KMS-11 (cell line): ENCODE data around the gene LDLRAD3.

Source experiments
- H2AFZ ChIP-seq: fragments of 200-600 bp; sonication (generic); 2 replicates; pipeline ENCODE4 v1.6.1; 2016; ENCODE audit warnings: antibody characterized with exemption, mixed run types, low read depth
- H3K27ac ChIP-seq: fragments of 200-600 bp; sonication (generic); 2 replicates; pipeline ENCODE4 v1.6.1; 2016; ENCODE audit warnings: mild to moderate bottlenecking, mixed run types
- H3K27me3 ChIP-seq: fragments of 200-600 bp; sonication (generic); 2 replicates; pipeline ENCODE4 v1.6.1; 2017; ENCODE audit warnings: mild to moderate bottlenecking, low read depth, mixed run types, moderate library complexity; ENCODE audit not compliant: insufficient read depth
- H3K36me3 ChIP-seq: fragments of 200-600 bp; sonication (generic); 2 replicates; pipeline ENCODE4 v1.6.1; 2017; ENCODE audit warnings: mild to moderate bottlenecking, mixed run types; ENCODE audit not compliant: insufficient read depth
- H3K4me1 ChIP-seq: fragments of 200-600 bp; sonication (generic); 2 replicates; pipeline ENCODE4 v1.6.1; 2016; ENCODE audit warnings: mild to moderate bottlenecking, low read depth, mixed run types; ENCODE audit not compliant: poor library complexity, severe bottlenecking
- H3K4me2 ChIP-seq: fragments of 200-600 bp; sonication (generic); 2 replicates; pipeline ENCODE4 v1.7.0; 2016; ENCODE audit warnings: mild to moderate bottlenecking, mixed run types
- H3K4me3 ChIP-seq: fragments of 200-600 bp; sonication (generic); IDR thresholded peaks from 2 replicates; pipeline ENCODE4 v1.6.1; 2017; ENCODE audit warnings: low read depth, low read length, mixed read lengths; ENCODE audit not compliant: insufficient read depth
- H3K79me2 ChIP-seq: fragments of 200-600 bp; sonication (generic); 2 replicates; pipeline ENCODE4 v1.6.1; 2016; ENCODE audit warnings: low read depth, mixed run types; ENCODE audit not compliant: insufficient read depth
- H3K9ac ChIP-seq: fragments of 200-600 bp; sonication (generic); 2 replicates; pipeline ENCODE4 v1.6.1; 2016; ENCODE audit warnings: mild to moderate bottlenecking, mixed run types
- H4K20me1 ChIP-seq: fragments of 200-600 bp; sonication (generic); 2 replicates; pipeline ENCODE4 v1.6.1; 2016; ENCODE audit warnings: mild to moderate bottlenecking, mixed run types; ENCODE audit not compliant: insufficient read depth
- TF ChIP-seq, protein P1 (sequence below): fragments of 200-600 bp; sonication (generic); conservative IDR thresholded peaks from 2 replicates; pipeline ENCODE4 v1.6.1; 2017; ENCODE audit warnings: low read depth, mild to moderate bottlenecking, antibody characterized with exemption, low read length, moderate library complexity, mixed read lengths

LDLRAD3 gene

GRCh38 chr11:36070213-36070953 lies 126.5 kb downstream of the LDLRAD3 start:
- Histone ChIP-seq H2AFZ (no peak overlapping the region), H3K4me3 (no peak overlapping the region), H3K27me3 (no peaks in the 10 kb centered on the region), H4K20me1 (no peaks in the 10 kb centered on the region), H3K9ac (no peak overlapping the region), H3K27ac (no peak overlapping the region), H3K36me3 (no peaks in the 10 kb centered on the region), H3K79me2 (no peaks in the 10 kb centered on the region), H3K4me2 (no peak overlapping the region), H3K4me1 (no peaks in the 10 kb centered on the region)
- TF ChIP-seq, protein P1, sequence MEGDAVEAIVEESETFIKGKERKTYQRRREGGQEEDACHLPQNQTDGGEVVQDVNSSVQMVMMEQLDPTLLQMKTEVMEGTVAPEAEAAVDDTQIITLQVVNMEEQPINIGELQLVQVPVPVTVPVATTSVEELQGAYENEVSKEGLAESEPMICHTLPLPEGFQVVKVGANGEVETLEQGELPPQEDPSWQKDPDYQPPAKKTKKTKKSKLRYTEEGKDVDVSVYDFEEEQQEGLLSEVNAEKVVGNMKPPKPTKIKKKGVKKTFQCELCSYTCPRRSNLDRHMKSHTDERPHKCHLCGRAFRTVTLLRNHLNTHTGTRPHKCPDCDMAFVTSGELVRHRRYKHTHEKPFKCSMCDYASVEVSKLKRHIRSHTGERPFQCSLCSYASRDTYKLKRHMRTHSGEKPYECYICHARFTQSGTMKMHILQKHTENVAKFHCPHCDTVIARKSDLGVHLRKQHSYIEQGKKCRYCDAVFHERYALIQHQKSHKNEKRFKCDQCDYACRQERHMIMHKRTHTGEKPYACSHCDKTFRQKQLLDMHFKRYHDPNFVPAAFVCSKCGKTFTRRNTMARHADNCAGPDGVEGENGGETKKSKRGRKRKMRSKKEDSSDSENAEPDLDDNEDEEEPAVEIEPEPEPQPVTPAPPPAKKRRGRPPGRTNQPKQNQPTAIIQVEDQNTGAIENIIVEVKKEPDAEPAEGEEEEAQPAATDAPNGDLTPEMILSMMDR: no peak

GRCh38 chr11:36070954-36071330 lies 127.1 kb downstream of the LDLRAD3 start:
- Histone ChIP-seq H3K79me2 (no peaks in the 10 kb centered on the region), H3K4me1 (no peaks in the 10 kb centered on the region), H4K20me1 (no peaks in the 10 kb centered on the region), H3K9ac (no peak overlapping the region), H3K4me2 (no peak overlapping the region), H3K27ac (no peak overlapping the region), H2AFZ (no peak overlapping the region), H3K4me3 (no peak overlapping the region), H3K36me3 (no peaks in the 10 kb centered on the region), H3K27me3 (no peaks in the 10 kb centered on the region)
- TF ChIP-seq, protein P1: no peak

DNA sequence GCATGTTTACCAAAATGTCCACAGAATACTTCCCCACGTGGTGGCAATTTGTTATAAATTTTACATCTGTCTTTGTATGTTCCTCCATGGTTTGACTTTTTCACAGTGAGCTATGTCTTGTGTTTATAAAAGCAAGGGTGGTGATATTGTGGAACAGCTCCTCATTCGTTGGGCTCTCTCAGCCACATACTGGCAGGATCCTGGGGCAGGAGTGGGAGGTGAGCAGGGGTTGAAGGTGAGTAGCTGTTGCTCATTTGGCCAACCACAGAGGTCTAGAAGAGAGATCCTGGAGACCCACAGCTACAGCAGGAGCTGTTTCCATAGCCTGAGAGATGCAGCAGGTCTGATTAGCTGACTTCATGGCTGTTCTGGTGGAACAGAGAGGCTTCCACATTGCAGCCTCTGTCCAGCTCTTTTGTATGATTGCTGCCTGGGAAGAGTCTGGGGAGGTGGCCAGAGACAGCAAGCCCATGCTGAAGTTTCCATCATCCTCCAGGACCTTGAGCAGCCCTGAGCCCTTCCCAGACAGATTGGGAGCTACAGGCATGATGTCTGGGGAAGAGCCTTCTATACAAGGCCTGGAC lies 128.1 kb downstream of the LDLRAD3 start:
- Histone ChIP-seq H3K4me2 (no peak overlapping the region), H3K36me3 (no peaks in the 10 kb centered on the region)
- TF ChIP-seq, protein P1: no peak

GRCh38 chr11:36073411-36074203 lies 129.7 kb downstream of the LDLRAD3 start:
- no peak overlapping the region for H3K4me3 ChIP-seq
- H2AFZ ChIP-seq: no peak overlapping the region
- H3K79me2 ChIP-seq: no peaks in the 10 kb centered on the region
- H4K20me1 ChIP-seq: no peaks in the 10 kb centered on the region
- H3K9ac ChIP-seq: no peak overlapping the region
- no peaks in the 10 kb centered on the region for H3K4me1 ChIP-seq
- H3K4me2 ChIP-seq: no peak overlapping the region
- no peaks in the 10 kb centered on the region for H3K27me3 ChIP-seq
- TF ChIP-seq, protein P1: no peak
- no peaks in the 10 kb centered on the region for H3K36me3 ChIP-seq
- no peak overlapping the region for H3K27ac ChIP-seq

More for the DNA sequence above, 128.1 kb downstream of the LDLRAD3 start:
- H3K27me3 ChIP-seq: no peaks in the 10 kb centered on the region
- H4K20me1 ChIP-seq: no peaks in the 10 kb centered on the region
- H2AFZ ChIP-seq: no peak overlapping the region
- H3K27ac ChIP-seq: no peak overlapping the region
- no peak overlapping the region for H3K4me3 ChIP-seq
- H3K9ac ChIP-seq: no peak overlapping the region
- H3K4me1 ChIP-seq: no peaks in the 10 kb centered on the region
- H3K79me2 ChIP-seq: no peaks in the 10 kb centered on the region
